GM15510 (cell line): ENCODE measurements around the gene LINC01488.

ENCODE experiments used
- POLR2A ChIP-seq: IDR thresholded peaks from 3 replicates; pipeline ENCODE4 v1.6.1; 2011; ENCODE audit warnings: borderline replicate concordance; ENCODE audit not compliant: insufficient read length; ENCODE audit errors: extremely low read depth

Gene LINC01488

DNA sequence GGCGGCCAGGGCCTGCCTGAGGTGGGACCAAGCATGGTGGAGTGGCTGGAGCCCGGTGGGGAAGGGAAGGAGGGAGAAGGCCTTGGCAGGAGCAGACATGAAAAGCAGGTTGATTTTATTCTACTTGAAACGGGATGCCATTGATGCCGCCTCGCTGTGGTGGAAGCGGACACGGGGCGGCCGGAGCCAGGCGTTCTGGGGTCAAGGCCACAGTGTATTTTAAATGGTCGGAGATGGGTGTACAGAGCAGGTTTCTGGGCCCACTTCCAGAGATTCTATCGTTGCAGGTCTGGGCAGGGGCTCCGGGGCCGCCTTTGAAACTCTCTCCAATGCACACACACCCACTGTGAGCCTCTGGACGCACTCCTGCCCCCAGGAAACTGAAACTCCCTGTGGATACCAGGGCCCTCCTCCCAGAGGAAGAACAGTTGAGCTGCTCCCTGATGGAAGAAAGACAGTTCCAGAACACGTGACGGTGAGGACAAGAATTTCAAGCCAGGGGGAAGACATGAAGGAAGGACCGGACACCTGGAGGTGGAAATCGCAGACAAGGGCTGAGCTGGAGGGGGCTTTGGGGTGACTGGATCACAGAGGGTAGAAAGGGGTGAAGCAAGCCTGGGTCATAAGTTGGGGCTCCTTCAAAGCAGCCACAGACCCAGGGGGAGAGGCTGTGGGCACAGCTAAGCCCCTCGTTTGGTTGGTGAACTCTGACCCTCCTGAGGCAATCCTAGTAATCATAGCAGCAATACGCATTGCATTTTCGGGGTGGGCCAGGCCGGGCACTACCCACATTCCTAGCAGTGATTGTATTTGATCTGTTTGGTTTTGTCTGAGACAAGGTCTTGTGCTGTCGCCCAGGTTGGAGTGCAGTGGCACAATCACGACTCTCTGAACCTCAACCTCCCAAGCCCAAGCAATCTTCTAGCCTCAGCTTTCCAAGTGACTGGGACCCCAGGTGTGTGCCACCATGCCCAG, 12.3 kb upstream of the LINC01488 start:
- TF ChIP-seq POLR2A, result no peak

DNA sequence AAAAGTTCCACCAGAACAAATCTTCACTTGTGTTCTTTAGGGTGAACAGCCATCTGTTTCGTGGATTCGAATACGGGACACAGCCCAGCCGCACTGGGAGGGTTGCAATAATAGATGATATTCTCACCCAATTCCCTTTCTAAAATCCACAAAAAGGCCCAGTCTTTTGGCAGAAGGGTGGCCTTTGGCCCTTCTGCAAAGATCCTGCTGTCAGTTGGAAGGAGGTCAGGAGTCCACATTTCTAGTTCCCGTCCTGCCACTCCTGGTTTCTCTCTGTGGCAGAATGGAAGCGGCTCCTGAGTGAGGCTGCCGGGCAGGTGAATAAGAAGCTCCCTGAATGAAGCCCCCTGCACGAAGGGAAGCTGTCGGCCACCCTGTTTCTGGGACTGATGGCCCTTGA, 11.2 kb upstream of the LINC01488 start:
- no peak for TF ChIP-seq POLR2A

DNA sequence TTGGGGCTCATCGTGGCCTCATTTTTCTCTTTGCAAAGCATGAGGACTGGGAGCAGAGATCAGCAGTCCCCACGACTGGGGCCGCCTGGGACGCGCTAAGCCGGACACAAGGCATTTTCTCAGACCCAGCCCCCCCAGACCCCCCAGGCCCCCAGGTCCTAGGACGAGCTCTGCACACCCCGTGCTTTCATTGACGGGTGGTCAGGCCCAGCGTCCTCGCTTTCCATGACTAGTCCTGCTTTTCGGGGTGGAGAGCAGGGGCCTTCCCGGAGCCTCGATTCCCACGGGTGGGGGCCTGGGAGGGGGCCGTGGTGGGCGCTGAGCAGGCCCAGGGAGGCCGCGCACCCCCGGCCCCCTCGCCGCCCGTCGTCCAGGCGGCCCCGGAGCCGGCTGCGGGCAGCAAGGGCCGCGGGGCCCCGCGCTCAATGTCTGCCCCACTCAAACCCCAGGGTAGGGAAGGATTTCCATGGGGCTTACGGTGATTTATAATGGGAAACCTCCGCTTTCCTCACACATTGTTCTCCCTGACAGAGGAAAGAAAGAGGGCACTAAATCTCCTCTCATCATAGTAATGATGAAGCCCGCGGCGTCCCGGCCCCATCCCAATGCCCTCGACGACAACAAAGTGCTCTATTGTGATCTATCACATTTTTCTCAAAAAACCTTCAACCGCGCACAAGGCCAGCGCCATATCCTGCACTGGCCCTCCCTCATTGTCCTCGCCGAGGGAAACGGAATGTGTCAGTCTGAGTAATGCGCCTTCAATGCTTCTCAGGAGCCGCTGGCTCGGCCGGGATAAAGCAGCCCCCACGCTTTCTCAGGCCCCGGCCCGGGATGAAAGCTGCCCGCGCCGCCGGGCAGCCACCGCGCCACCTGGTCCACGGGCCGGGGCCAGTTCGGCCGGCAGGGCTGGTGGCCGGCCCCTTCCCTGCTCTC, 10.4 kb upstream of the LINC01488 start:
- no peak for TF ChIP-seq POLR2A

DNA sequence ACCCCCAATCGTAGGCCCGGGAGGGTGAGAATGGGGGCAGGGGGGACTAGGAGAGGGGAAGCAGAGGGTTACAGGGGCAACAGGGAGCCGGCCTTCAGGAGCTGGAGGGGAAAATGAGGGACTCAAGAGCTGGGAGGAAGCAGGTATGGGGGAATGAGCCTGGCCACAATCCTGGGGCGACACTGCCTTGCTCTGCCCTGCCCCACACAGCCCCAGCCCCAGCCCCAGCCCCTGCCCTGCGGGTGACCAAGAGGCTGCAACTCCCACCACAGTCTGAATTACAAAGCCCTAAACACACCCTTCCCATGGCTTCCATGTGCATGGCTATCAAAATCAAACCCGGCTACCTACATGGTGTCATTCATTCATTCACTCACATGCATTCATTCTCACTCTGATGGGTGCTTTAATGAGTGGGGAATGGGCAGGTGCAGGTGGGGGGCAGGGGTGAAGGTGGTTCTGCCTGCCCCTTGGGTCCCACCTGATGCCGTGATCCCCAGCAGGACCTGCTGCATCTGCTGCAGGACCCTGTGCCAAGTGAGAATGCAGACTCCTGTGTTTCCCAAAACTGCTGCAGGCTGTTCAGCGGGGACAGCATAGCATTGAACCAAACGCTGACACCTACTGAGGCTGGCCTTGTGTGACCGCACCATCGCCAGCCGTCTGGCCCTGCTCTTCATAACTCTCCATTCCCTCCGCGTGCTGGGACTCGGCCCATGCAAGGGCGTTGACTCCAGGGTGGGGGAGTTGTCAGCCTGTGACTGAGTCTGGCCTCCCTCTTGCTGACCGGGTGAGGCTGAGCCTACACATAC, 9.5 kb upstream of the LINC01488 start:
- TF ChIP-seq POLR2A, result no peak

DNA sequence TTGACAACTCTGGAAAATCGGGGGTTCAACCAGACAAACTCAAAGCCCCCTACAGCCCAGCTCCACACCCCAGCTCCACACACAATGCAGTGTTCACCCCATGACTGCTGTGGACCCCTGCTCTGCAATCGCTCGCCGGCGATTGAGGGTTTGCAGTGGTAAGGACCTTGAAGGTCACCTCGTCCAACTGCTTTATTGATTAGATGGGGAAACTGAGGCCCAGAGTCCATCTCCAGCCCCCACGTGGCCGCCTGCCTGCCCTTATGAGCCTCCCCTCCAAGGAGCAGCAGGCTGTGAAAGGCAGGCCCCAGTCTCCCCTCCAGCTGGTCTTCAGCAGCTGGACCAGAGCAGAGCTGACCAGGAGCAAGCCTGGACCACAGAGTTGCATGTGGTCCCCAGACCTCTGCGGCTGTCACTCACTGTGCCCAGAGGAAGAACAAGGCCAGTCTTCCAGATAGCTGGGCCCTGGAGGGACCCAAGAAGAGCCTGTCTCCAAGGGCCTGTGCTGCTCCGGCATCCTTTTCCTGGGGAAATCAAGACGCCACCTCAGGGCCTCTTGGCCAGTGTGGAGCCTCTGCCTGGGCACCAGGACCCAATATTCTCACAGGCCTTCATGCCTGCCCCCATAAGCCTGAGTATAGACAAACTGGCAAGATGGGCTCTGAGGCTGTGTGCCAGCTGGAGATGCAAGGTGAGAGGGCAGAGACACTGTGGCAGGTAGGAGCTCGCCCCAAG, 8.8 kb upstream of the LINC01488 start:
- TF ChIP-seq POLR2A, result no peak

DNA sequence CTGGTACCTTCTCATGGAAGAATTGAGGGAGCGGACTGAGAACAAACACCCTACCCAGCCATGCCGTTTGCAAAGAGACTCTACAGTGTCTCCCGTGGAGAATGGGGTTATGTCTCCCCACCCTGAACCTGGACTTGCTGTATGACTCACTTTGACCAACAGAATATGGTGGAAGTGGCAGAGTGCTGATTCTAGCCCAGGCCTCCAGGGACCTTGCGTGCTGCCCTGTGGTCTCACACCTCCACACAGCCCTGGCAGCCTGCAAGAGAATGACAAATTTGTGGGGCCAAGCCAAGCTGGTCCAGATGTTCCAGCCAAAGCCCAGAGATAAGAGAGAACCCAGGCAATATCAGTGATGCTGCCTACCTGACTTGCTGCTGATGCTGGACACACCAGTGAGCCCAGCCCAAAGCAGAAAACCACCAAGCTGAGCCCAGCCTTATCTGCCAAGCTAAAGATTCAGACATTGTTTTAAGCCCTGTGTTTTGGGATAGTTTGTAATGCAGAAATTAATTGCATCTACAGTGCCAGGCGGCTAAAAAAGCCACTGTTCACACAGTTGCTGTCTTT, 8.1 kb upstream of the LINC01488 start:
- no peak for TF ChIP-seq POLR2A

DNA sequence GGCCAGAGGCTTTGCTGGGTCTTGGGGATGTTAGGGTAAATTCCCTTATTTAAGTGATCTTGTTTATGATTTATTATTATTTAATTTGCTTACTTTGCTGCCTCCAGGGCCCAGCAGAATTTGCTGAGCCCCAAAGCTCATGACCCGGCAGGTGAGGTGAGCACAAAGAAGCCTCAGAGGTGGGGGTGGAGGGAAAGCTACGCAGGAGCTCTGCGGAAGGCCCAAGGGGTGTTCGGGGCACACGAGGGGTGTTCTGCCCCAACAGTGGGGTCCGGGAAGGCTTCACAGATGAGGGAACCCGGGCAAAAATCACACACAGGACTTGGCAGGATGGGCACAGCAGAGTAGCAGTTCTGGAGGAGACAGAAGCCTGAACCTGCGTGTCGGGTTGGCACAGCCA, 6.7 kb upstream of the LINC01488 start:
- TF ChIP-seq POLR2A, result no peak

DNA sequence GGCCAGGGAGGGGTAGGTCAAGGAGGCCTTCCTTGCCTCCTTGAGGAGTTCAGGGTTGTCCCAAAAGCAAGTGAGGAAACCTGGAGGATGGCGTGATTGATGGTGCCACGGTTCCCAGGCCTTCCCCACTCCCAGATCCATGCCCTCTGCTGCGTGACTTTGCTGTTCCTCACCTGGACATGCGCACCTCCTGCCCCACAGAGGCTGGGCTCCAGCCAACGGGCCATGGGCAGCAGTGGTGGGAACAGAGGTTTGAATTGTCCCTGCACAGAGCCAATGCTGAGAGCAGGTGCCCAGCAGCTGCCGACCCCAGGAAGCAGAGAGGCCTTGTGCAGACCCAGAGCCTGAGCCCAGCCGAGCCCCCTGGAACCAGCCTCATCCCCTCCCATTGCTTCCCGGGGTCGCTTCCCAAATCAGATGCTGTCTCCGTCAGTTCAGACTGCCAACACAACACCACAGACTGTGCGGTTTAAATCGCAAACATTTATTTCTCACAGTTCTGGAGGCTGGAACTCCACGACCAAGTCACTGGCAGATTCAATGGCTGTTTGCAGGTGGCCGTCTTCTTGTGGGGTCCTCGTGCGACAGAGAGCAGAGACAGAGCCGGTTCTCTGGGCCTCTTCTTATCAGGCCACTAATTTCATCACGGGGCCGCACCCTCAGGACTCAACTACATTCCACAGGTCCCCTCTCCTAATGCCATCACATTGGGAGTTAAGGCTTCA, 6.2 kb upstream of the LINC01488 start:
- TF ChIP-seq POLR2A, result no peak

DNA sequence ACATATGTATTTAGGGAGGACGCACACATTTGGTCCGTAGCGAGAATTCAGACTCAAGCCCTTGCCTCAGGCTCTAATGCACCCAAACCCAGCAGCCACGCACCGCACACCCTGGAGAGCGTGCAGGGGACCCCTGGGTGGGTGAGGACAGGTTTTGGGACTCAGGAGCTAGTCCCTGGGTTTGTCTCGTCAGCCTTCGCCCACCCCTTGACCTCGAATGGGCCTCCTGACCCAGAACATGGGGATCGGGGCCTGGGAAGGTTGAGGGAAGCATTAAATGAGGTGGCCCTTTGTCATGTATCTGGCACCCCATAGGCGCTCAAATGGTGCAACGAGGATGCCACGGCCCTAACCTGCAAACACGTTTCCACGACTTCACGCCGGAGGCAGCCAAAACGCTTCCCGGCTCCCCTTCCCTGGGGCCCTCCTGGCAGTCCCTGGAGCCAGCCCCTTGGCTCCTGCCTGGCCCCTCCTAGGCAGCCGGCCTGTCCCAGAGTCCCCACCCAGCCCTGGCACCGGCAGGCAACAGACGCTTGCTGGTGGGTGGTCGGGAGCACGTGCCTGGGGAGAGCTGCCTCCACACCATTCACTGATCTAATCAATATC, 5.5 kb upstream of the LINC01488 start:
- no peak for TF ChIP-seq POLR2A

DNA sequence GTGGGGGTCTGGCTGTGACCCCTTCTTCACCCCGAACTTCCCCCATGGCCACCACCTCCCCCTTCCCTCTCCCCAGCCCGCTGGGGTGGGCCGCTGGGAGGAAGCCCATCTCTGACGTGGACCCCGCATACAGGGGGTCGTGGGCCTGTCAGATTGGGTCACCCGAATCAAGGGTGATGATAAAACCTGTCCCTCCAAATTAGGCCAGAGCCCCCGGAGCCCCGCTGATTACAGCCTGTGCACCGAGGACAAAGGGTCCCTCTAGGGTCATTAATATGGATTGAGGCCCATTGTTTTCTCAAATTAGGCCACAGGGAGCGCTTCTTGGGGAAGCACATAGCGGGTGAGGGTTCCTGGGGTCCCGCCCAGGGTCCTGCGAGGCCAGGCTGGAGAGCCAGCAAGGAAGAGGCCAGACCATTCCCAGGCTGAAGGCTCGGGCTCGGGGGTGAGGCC, 4.9 kb upstream of the LINC01488 start:
- no peak for TF ChIP-seq POLR2A

DNA sequence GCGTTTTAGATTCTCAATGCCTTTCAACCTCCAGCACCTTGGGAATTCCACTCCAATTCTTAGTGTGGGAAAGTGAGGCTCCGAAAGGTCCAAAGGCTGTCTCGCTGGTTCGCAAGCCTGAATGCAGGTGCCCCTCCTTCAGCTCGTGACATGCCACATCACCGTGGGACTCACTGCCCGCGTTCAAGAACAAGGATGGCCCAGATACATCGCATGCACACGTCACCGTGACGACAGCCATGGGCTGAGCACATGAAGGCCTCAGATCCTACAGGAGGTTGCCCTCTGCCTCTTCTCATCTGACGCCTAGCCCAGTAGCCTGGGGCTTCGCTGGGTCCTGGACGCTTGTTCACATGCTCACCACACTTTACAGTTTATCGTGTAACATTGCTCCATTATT, 4.4 kb upstream of the LINC01488 start:
- TF ChIP-seq POLR2A, result no peak

DNA sequence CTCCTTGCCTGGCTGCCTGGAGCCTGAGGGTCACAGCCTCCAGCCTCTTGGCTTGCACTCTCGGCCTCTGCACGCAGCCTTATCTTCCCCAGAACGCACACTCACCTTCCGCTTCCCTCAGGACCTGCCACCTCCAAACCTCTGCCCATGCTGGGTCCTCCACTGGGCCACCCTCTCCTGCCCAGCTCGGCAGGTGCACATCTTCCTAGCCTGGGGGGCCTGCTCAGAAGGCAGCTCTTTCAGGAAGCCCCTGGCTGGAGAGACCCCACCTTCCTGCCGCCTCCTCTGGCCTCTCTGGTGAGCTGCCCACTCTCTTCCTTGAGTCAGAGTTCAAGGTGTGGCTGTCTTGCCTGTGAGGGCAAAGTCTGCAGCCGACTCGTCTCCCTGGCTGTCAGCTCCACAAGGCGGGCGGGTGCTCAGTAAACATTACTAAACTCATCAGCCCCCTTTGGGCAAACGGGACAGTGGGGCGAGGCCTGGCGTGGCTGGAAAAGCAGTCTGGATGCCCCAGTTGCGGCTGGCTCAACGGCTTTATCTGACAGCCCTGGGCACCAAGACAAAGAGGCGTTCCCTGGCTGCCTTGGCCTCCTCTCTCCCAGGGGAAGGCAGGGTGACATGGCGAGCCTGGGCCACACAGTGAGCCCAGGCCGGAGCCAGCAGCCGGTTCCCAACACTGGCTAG, 1.7 kb upstream of the LINC01488 start:
- no peak for TF ChIP-seq POLR2A

DNA sequence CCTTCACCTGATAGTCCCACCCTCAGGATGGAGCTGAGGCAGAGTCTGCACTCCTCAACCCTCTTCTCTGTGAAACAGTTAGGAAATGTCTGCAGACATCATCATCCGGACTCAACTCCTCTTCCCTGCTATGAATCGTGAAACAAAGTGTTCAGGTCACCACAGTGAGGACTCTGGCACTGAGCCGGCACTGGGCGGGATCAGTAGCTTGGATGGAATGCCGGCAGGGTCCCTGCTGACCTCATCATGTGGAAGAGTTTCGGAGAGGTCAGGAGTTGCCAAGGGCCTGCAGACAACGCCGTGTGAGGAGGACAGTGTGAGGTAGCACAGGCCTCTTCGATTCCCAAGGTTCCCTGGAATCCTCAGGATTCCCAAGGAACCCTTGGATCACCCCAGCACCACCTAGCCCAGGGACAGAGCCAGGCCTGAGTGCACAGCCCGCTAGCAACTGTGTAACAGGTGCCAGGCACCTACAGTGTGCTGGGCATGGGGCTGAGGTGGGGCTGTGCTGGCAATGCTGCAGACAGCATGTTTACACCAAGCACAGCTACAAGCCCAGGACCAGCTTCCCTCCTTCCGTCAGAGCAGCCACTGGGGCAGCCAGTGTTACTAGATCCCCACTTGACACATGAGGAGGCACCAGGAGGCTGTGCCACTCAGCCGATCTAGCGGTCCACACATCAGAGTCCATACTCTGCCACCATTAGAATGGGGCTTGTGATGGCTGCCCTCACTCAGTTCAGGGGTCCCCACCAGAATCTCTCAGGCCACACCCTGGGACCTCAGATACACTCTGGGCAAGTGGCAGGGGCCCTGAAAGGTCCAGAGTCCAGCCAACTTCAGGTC, 693 bp upstream of the LINC01488 start:
- no peak for TF ChIP-seq POLR2A
